Measurements from ENCODE around the gene FOXN4. TPM values are rescaled to one million over a fixed set of nuclear protein-coding genes. Genes with fewer than 3 reads are reported as not detected.

FOXN4 gene
- polyA plus RNA-seq, result 0.10 TPM
- long read RNA-seq, donor 1, result 0 reads
- long read RNA-seq, donor 2, result 0 reads
- long read RNA-seq, donor 3, result 0 reads
- long read RNA-seq, donor 4, result 0 reads
- long read RNA-seq, donor 5, result 0 reads
- long read RNA-seq, donor 6, result 0 reads
- long read RNA-seq, donor 7, result 0 reads
- long read RNA-seq, donor 8, result 0 reads
- long read RNA-seq, donor 9, result 0 reads
- long read RNA-seq, donor 10, result 0 reads
- long read RNA-seq, donor 11, result 0 reads

DNA sequence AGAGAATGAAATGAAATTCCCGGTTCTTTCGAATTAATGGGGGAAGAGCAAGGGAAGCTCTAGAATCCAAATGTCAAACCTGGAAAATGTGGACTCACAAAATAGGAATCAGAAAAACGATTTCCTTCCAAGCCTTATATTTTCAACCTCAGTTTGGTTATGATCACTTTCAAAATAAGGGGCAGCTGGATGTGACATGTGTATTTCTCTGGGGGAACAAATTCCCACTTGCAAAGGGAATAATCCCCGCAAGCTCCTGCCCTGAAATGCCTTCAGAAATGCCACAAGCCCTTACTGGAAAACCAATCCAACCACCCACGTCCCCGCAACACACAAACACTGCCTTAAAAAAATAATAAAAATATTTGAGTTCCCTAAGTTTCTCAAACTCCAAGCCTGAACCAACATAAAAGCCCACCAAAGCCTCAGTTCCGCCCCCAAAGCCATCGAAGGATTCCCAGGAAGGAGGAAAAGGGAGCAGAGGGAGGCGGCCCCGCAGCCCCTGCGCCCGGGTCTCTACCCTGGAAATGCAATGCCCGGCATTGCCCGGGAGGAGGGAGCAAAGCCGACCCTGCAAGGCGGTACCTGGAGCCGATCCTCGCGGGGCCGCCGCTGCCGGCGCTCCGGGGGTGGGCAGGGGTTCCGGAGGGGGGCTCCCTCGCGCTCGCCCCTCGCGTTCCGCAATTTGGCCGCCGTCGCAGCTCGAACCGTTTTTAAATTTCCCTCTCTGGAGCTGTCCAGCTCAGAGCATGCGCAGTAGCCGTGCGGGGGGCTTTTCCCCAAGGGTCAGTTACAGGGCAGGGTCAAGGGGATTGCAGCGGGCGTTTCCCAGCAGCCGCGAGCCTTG lies at the start of gene FOXN4:
FOXN4 (minus strand) TSS at position 751 of the 847 bp plus-strand sequence. CDS start 963 bp downstream, outside the sequence.
- Histone ChIP-seq H3K27me3 (ENCODE audit: control insufficient read depth, insufficient read depth, low read length) (peaks cover 83% of the 10 kb centered on the region), H3K4me3 (ENCODE audit: low read length) (peak within 1 kb of the TSS; percentile 28), H3K36me3 (ENCODE audit: control insufficient read depth, insufficient read depth, low read length) (no peaks in the 10 kb centered on the region), H3K9me3 (ENCODE audit: control insufficient read depth, low read depth, low read length) (peaks cover 4% of the 10 kb centered on the region), H3K27ac (ENCODE audit: low read length) (no peak within 1 kb of the TSS), H3K4me1 (ENCODE audit: control insufficient read depth, insufficient read depth, low read length) (peaks cover 5% of the 10 kb centered on the region)
- 91% methylated on average over 3 of the region's 43 CpGs for WGBS (ENCODE audit: insufficient coverage, low lambda C conversion rate)
- no peak for DNase-seq

GRCh38 chr12:109358154-109358869 lies 49.2 kb upstream of the FOXN4 start:
- WGBS (ENCODE audit: insufficient coverage, low lambda C conversion rate), result no CpG with 5 or more reads among the region's 10 CpGs
- Histone ChIP-seq H3K4me1 (ENCODE audit: control insufficient read depth, insufficient read depth, low read length) (no peaks in the 10 kb centered on the region), H3K27ac (ENCODE audit: low read length) (no peak overlapping the region), H3K4me3 (ENCODE audit: low read length) (no peak overlapping the region), H3K27me3 (ENCODE audit: control insufficient read depth, insufficient read depth, low read length) (peaks cover 14% of the 10 kb centered on the region), H3K9me3 (ENCODE audit: control insufficient read depth, low read depth, low read length) (no peaks in the 10 kb centered on the region), H3K36me3 (ENCODE audit: control insufficient read depth, insufficient read depth, low read length) (no peaks in the 10 kb centered on the region)
- no peak for DNase-seq

- no peaks in the 10 kb centered on the region for H3K36me3 ChIP-seq (ENCODE audit: control insufficient read depth, insufficient read depth, low read length)
- H3K4me3 ChIP-seq (ENCODE audit: low read length), result no peak overlapping the region
- H3K9me3 ChIP-seq (ENCODE audit: control insufficient read depth, low read depth, low read length), result no peaks in the 10 kb centered on the region
- no peak overlapping the region for H3K27ac ChIP-seq (ENCODE audit: low read length)
- DNase-seq, result no peak
- H3K27me3 ChIP-seq (ENCODE audit: control insufficient read depth, insufficient read depth, low read length), result peaks cover 9% of the 10 kb centered on the region
- no CpG with 5 or more reads among the region's 2 CpGs for WGBS (ENCODE audit: insufficient coverage, low lambda C conversion rate)
- no peaks in the 10 kb centered on the region for H3K4me1 ChIP-seq (ENCODE audit: control insufficient read depth, insufficient read depth, low read length)
Measured at GRCh38 chr12:109357032-109357431, 47.9 kb upstream of the FOXN4 start.

GRCh38 chr12:109356577-109356976 lies 47.5 kb upstream of the FOXN4 start:
- DNase-seq, result no peak
- no peaks in the 10 kb centered on the region for H3K4me1 ChIP-seq (ENCODE audit: control insufficient read depth, insufficient read depth, low read length)
- H3K27me3 ChIP-seq (ENCODE audit: control insufficient read depth, insufficient read depth, low read length), result peaks cover 9% of the 10 kb centered on the region
- H3K4me3 ChIP-seq (ENCODE audit: low read length), result no peak overlapping the region
- H3K27ac ChIP-seq (ENCODE audit: low read length), result no peak overlapping the region
- H3K36me3 ChIP-seq (ENCODE audit: control insufficient read depth, insufficient read depth, low read length), result no peaks in the 10 kb centered on the region
- WGBS (ENCODE audit: insufficient coverage, low lambda C conversion rate), result no CpG with 5 or more reads among the region's 3 CpGs
- H3K9me3 ChIP-seq (ENCODE audit: control insufficient read depth, low read depth, low read length), result no peaks in the 10 kb centered on the region

DNA sequence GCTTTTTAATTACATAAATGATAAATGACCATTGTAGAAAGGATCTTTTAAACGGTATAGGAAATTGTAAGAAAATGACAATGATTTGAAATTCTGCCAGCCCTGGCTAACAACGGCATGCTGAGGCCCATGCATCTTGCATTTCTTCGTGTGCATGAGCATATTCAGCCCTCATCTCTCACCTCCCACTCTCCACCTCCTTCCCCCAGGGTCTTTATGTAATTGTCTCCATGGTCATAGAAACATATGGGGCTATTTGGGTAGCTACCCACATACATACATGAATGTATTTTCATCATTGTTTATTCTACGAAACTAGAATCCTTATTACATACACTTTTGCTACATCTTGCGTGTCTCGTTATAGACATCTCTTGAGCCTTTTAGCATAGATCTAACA lies 43.1 kb upstream of the FOXN4 start:
- WGBS (ENCODE audit: insufficient coverage, low lambda C conversion rate), result 63% methylated on average over 3 of the region's 6 CpGs
- Histone ChIP-seq H3K4me1 (ENCODE audit: control insufficient read depth, insufficient read depth, low read length) (no peaks in the 10 kb centered on the region), H3K4me3 (ENCODE audit: low read length) (no peak overlapping the region), H3K27ac (ENCODE audit: low read length) (no peak overlapping the region), H3K36me3 (ENCODE audit: control insufficient read depth, insufficient read depth, low read length) (no peaks in the 10 kb centered on the region), H3K9me3 (ENCODE audit: control insufficient read depth, low read depth, low read length) (no peaks in the 10 kb centered on the region), H3K27me3 (ENCODE audit: control insufficient read depth, insufficient read depth, low read length) (peaks cover 2% of the 10 kb centered on the region)
- no peak for DNase-seq

- Histone ChIP-seq H3K9me3 (ENCODE audit: control insufficient read depth, low read depth, low read length) (no peaks in the 10 kb centered on the region), H3K4me3 (ENCODE audit: low read length) (peak within 1 kb of the TSS; percentile 10), H3K4me1 (ENCODE audit: control insufficient read depth, insufficient read depth, low read length) (no peaks in the 10 kb centered on the region), H3K27me3 (ENCODE audit: control insufficient read depth, insufficient read depth, low read length) (no peaks in the 10 kb centered on the region), H3K27ac (ENCODE audit: low read length) (peak within 1 kb of the TSS; percentile 66), H3K36me3 (ENCODE audit: control insufficient read depth, insufficient read depth, low read length) (no peaks in the 10 kb centered on the region)
- DNase-seq, result peak; percentile 50 to 74
- WGBS (ENCODE audit: insufficient coverage, low lambda C conversion rate), result no CpG with 5 or more reads among the region's 8 CpGs
Measured at GRCh38 chr12:109347589-109347988, 38.5 kb upstream of the FOXN4 start, which contains the start of gene MYO1H. TSS of gene MYO1H (plus strand) at chr12:109347900. CDS start at chr12:109347961, 61 bp downstream.

GRCh38 chr12:109346920-109347319 lies 37.8 kb upstream of the FOXN4 start:
- H3K4me1 ChIP-seq (ENCODE audit: control insufficient read depth, insufficient read depth, low read length), result no peaks in the 10 kb centered on the region
- no peaks in the 10 kb centered on the region for H3K36me3 ChIP-seq (ENCODE audit: control insufficient read depth, insufficient read depth, low read length)
- H3K9me3 ChIP-seq (ENCODE audit: control insufficient read depth, low read depth, low read length), result no peaks in the 10 kb centered on the region
- no peak overlapping the region for H3K4me3 ChIP-seq (ENCODE audit: low read length)
- WGBS (ENCODE audit: insufficient coverage, low lambda C conversion rate), result 100% methylated on average over 1 of the region's 3 CpGs
- H3K27me3 ChIP-seq (ENCODE audit: control insufficient read depth, insufficient read depth, low read length), result no peaks in the 10 kb centered on the region
- H3K27ac ChIP-seq (ENCODE audit: low read length), result peak overlapping the region; percentile 48
- no peak for DNase-seq

DNA sequence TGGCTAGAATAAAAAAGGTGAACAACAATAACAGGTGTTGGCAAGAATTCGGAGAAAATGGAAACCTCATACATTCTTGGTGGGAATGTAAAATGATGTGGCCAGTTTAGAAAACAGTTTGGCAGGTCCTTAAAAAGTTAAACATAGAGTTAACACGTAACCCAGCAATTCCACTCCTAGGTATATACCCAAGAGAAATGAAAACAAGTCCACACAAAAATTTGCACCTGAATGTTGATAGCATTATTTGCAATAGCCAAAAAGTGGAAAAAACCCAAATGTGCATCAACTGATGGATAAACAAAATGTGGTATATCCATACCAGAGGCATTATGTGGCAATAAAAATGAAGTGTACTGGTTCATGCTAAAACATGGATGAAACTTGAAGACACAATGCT lies 36.3 kb upstream of the FOXN4 start:
- H3K36me3 ChIP-seq (ENCODE audit: control insufficient read depth, insufficient read depth, low read length), result no peaks in the 10 kb centered on the region

DNA sequence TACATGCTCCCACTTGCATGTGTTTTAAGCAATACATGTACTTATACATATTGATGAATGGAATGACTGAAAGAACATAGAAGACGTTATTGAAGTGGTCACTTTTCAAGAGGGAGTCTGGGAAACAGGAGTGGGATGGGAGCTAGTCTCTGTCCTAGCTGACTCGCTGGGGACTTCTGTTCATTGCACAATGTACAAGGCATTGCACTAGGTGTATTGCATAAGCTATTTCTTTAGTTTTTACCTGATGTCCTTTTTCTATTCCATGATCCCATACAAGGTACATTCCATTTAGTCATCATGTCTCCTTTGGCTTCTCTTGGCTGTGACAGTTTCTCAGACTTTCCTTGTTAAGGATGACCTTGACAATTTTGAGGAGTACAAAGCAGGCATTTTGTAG lies 34.6 kb upstream of the FOXN4 start:
- no peak for DNase-seq
- no peak overlapping the region for H3K4me3 ChIP-seq (ENCODE audit: low read length)
- no peaks in the 10 kb centered on the region for H3K27me3 ChIP-seq (ENCODE audit: control insufficient read depth, insufficient read depth, low read length)
- H3K27ac ChIP-seq (ENCODE audit: low read length), result no peak overlapping the region
- no peaks in the 10 kb centered on the region for H3K4me1 ChIP-seq (ENCODE audit: control insufficient read depth, insufficient read depth, low read length)
- no peaks in the 10 kb centered on the region for H3K9me3 ChIP-seq (ENCODE audit: control insufficient read depth, low read depth, low read length)
- no CpG with 5 or more reads among the region's 2 CpGs for WGBS (ENCODE audit: insufficient coverage, low lambda C conversion rate)
- H3K36me3 ChIP-seq (ENCODE audit: control insufficient read depth, insufficient read depth, low read length), result no peaks in the 10 kb centered on the region

More for the DNA sequence above, 36.3 kb upstream of the FOXN4 start:
- H3K27me3 ChIP-seq (ENCODE audit: control insufficient read depth, insufficient read depth, low read length), result no peaks in the 10 kb centered on the region
- 100% methylated on average over 1 of the region's 2 CpGs for WGBS (ENCODE audit: insufficient coverage, low lambda C conversion rate)
- no peaks in the 10 kb centered on the region for H3K9me3 ChIP-seq (ENCODE audit: control insufficient read depth, low read depth, low read length)
- H3K4me1 ChIP-seq (ENCODE audit: control insufficient read depth, insufficient read depth, low read length), result no peaks in the 10 kb centered on the region
- no peak overlapping the region for H3K27ac ChIP-seq (ENCODE audit: low read length)
- no peak overlapping the region for H3K4me3 ChIP-seq (ENCODE audit: low read length)
- DNase-seq, result no peak

DNA sequence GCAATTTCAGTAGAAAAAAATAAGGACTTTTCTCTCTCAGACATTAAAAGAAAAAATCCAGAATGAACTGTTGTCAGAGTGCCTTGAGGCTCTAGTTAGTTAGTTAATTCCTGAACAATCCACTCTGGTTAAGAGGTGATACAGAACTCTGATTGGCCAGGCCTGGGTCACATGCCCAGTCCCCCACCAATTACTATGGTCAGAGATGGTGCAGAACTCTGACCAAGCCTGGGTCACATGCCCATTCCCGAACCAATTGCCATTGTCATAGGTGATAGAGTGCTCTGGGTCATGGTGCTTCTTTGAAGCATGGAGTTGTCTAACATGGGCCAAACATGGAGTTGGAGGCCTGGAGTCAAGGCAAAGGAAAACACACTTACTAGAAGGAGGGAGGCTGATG lies 27.5 kb upstream of the FOXN4 start:
- Histone ChIP-seq H3K27me3 (ENCODE audit: control insufficient read depth, insufficient read depth, low read length) (peaks cover 3% of the 10 kb centered on the region), H3K27ac (ENCODE audit: low read length) (no peak overlapping the region), H3K9me3 (ENCODE audit: control insufficient read depth, low read depth, low read length) (no peaks in the 10 kb centered on the region), H3K4me1 (ENCODE audit: control insufficient read depth, insufficient read depth, low read length) (no peaks in the 10 kb centered on the region), H3K36me3 (ENCODE audit: control insufficient read depth, insufficient read depth, low read length) (no peaks in the 10 kb centered on the region), H3K4me3 (ENCODE audit: low read length) (no peak overlapping the region)
- no CpG with 5 or more reads among the region's 1 CpG for WGBS (ENCODE audit: insufficient coverage, low lambda C conversion rate)
- DNase-seq, result no peak
